GM12878 (cell line): ENCODE data around the gene LAMC3.

ENCODE experiments used
- BHLHE40 ChIP-seq, 2 experiments: fragments of 450-650 bp in 1 of 2; IDR thresholded peaks; 2 replicates each; pipeline ENCODE4 v1.6.1; 2011 to 2017; ENCODE audit warnings: low read depth in 2 of 2, borderline replicate concordance in 1 of 2, improper control_type of control experiment in 1 of 2, low read length in 1 of 2, mild to moderate bottlenecking in 1 of 2
- CHD2 ChIP-seq: IDR thresholded peaks from 2 replicates; pipeline ENCODE4 v1.6.1; 2011; ENCODE audit warnings: low read depth, low read length, improper control_type of control experiment, borderline replicate concordance
- CREM ChIP-seq: IDR thresholded peaks from 2 replicates; pipeline ENCODE4 v1.6.1; 2014; ENCODE audit warnings: antibody characterized with exemption, low read depth
- EP300 ChIP-seq, 2 experiments: fragments of 150-350 bp in 1 of 2; IDR thresholded peaks; 2 replicates each; pipeline ENCODE4 v1.6.1; 2011 to 2012; ENCODE audit warnings: low read depth in 2 of 2, low read length in 2 of 2, borderline replicate concordance in 1 of 2, improper control_type of control experiment in 1 of 2, inconsistent platforms in 1 of 2; ENCODE audit not compliant: control insufficient read depth in 1 of 2
- FOXK2 ChIP-seq: fragments of 450-650 bp; IDR thresholded peaks from 2 replicates; pipeline ENCODE4 v1.6.1; 2017; ENCODE audit warnings: mild to moderate bottlenecking, moderate library complexity
- JUNB ChIP-seq: IDR thresholded peaks from 2 replicates; pipeline ENCODE4 v1.6.1; 2016; ENCODE audit warnings: antibody characterized with exemption, mild to moderate bottlenecking
- MEF2B ChIP-seq: fragments of 450-650 bp; IDR thresholded peaks from 2 replicates; pipeline ENCODE4 v1.6.1; 2018; ENCODE audit warnings: mild to moderate bottlenecking, moderate library complexity; ENCODE audit not compliant: partially characterized antibody, poor library complexity, severe bottlenecking
- POLR2A ChIP-seq: IDR thresholded peaks from 2 replicates; pipeline ENCODE4 v1.6.1; 2011; ENCODE audit warnings: low read depth, mild to moderate bottlenecking, low read length
- POU2F2 ChIP-seq: IDR thresholded peaks from 3 replicates; pipeline ENCODE4 v1.6.1; 2011; ENCODE audit warnings: low read depth, mild to moderate bottlenecking, low read length, borderline replicate concordance
- SIN3A ChIP-seq: IDR thresholded peaks from 2 replicates; pipeline ENCODE4 v1.6.1; 2012; ENCODE audit warnings: low read depth, low read length, improper control_type of control experiment
- TF ChIP-seq, protein P1 (sequence below), 3 experiments: IDR thresholded peaks in 2 of 3; conservative IDR thresholded peaks in 1 of 3; 2 replicates each; pipeline ENCODE4 v1.5.1; 2011; ENCODE audit warnings: low read depth in 3 of 3, low read length in 3 of 3, mild to moderate bottlenecking in 3 of 3, control low read depth in 2 of 3, moderate library complexity in 2 of 3, inconsistent platforms in 1 of 3, mixed read lengths in 1 of 3; ENCODE audit not compliant: control insufficient read depth in 2 of 3, insufficient read depth in 1 of 3; ENCODE audit errors: extremely low read depth in 1 of 3
- TF ChIP-seq, protein P2 (sequence below): IDR thresholded peaks from 2 replicates; pipeline ENCODE4 v1.6.1; 2012; ENCODE audit warnings: low read depth, low read length, improper control_type of control experiment
- TF ChIP-seq, protein P3 (sequence below): fragments of 450-650 bp; IDR thresholded peaks from 2 replicates; pipeline ENCODE4 v1.6.1; 2018; ENCODE audit warnings: borderline replicate concordance, mild to moderate bottlenecking; ENCODE audit not compliant: partially characterized antibody

DNA sequence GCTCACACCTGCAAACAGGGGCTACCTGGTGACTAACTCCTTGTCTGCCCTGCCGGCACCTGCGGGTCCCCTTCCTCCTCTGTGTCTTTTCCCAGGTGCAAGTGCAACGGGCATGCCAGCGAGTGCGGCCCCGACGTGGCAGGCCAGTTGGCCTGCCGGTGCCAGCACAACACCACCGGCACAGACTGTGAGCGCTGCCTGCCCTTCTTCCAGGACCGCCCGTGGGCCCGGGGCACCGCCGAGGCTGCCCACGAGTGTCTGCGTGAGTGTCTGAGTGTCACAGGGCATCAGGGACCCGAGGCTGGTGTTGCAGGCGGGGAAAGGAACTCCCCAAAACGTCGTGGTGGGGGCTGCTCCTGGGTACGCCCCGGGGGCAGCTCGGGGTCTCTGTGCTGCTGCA lies 27.1 kb downstream of the LAMC3 start:
- TF ChIP-seq JUNB (no peak), FOXK2 (no peak), CHD2 (no peak), MEF2B (no peak), POU2F2 (no peak), CREM (no peak), POLR2A (no peak), SIN3A (no peak), EP300 (IDR thresholded peaks at IDR 0.05; ENCODE audit: borderline replicate concordance in 1 of 2, control insufficient read depth in 1 of 2, low read depth in 2 of 2, low read length in 2 of 2) (no peak), BHLHE40 (IDR thresholded peaks at IDR 0.05; ENCODE audit: borderline replicate concordance in 1 of 2, low read depth in 2 of 2, low read length in 1 of 2) (no peak)
- TF ChIP-seq, protein P1, sequence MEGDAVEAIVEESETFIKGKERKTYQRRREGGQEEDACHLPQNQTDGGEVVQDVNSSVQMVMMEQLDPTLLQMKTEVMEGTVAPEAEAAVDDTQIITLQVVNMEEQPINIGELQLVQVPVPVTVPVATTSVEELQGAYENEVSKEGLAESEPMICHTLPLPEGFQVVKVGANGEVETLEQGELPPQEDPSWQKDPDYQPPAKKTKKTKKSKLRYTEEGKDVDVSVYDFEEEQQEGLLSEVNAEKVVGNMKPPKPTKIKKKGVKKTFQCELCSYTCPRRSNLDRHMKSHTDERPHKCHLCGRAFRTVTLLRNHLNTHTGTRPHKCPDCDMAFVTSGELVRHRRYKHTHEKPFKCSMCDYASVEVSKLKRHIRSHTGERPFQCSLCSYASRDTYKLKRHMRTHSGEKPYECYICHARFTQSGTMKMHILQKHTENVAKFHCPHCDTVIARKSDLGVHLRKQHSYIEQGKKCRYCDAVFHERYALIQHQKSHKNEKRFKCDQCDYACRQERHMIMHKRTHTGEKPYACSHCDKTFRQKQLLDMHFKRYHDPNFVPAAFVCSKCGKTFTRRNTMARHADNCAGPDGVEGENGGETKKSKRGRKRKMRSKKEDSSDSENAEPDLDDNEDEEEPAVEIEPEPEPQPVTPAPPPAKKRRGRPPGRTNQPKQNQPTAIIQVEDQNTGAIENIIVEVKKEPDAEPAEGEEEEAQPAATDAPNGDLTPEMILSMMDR (IDR thresholded peaks at IDR 0.05 in 2 of 3, conservative IDR thresholded peaks at IDR 0.05 in 1 of 3; ENCODE audit: control insufficient read depth in 2 of 3, extremely low read depth in 1 of 3, insufficient read depth in 1 of 3, low read depth in 3 of 3, low read length in 3 of 3): no peak
- TF ChIP-seq, protein P2, sequence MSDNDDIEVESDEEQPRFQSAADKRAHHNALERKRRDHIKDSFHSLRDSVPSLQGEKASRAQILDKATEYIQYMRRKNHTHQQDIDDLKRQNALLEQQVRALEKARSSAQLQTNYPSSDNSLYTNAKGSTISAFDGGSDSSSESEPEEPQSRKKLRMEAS: no peak
- TF ChIP-seq, protein P3, sequence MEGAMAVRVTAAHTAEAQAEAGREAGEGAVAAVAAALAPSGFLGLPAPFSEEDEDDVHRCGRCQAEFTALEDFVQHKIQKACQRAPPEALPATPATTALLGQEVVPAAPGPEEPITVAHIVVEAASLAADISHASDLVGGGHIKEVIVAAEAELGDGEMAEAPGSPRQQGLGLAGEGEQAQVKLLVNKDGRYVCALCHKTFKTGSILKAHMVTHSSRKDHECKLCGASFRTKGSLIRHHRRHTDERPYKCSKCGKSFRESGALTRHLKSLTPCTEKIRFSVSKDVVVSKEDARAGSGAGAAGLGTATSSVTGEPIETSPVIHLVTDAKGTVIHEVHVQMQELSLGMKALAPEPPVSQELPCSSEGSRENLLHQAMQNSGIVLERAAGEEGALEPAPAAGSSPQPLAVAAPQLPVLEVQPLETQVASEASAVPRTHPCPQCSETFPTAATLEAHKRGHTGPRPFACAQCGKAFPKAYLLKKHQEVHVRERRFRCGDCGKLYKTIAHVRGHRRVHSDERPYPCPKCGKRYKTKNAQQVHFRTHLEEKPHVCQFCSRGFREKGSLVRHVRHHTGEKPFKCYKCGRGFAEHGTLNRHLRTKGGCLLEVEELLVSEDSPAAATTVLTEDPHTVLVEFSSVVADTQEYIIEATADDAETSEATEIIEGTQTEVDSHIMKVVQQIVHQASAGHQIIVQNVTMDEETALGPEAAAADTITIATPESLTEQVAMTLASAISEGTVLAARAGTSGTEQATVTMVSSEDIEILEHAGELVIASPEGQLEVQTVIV: no peak
